ENCODE measurements around the gene MRPL22. TPM values are rescaled to one million over a fixed set of nuclear protein-coding genes. Genes with fewer than 3 reads are reported as not detected.
"Not testable (repeated sequence)": the region's sequence is repeated elsewhere in the genome, so short reads cannot be mapped to it uniquely, and the experiment has no call there.

Gene MRPL22
- 37.3 TPM for total RNA-seq

DNA sequence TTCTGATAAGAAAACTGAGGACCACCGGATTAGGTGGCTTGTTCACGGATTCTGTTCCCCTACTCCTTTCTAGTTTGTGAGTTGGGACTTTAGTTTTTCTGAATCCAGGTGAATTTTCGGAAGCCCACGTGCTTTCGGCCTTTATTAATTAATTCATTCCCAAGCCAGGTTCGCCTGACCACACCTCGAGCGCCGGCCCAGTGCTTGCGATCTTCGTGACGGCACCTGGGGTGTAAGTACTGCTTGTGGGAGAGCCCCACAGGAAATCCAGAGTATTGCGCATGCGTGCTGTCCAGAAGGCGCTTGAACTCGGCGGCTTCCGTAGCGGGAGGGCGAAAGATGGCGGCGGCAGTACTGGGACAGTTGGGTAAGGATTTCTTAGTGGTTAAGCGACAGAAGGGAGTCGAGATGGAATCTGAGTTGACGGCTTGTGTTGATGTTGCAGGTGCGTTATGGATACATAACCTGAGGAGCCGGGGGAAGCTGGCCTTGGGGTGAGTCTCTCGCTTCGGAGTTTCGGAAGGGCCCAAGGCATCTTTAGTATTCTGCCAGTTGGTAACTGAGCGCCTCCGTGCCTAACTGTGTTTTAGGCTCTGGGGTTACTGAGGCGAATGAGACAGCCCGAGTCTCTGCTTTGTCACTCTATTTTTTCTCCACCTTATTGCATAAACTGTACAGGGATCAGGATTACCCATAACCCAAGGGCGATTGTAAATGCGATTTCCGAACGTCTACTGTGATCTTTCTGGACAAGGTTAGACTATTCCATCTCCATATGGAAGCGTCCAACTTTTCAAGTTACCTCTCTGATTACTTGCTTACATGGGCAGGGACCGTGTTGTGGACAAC lies at the start of gene MRPL22:
Gene MRPL22, plus strand, starts transcription at position 302 of the 849 bp plus-strand sequence. Its CDS starts 38 bp downstream, at position 340.
- intact Hi-C loops (cut with DNase I) = no loop called here

DNA sequence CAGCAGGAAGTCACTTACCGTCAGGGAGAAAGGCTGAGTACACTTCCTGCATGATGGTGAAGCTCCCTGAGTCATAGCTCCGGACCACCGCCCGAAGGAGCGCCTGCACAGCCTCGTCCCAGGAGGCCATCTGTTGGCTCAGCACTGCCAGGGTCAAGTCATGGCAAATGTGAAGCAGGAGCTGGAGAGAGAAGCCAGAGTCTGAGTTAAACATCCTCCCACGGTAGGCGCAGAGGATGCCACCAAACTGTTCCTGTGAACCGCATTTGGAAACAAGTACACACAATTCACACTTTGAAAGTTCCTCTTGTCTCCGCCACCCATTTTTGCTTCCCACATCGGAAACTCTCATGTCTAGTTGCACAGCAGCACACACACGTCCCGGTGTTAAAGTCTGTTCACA lies 48.5 kb upstream of the MRPL22 start:
- ATAC-seq = no peak
- no peak for DNase-seq (ENCODE audit: low spot score)
- intact Hi-C loops (cut with DNase I) = no loop called here

More for the DNA sequence above, at the start of gene MRPL22:
- ATAC-seq = peak; percentile 80
- peak; percentile 96 for DNase-seq (ENCODE audit: low spot score)

DNA sequence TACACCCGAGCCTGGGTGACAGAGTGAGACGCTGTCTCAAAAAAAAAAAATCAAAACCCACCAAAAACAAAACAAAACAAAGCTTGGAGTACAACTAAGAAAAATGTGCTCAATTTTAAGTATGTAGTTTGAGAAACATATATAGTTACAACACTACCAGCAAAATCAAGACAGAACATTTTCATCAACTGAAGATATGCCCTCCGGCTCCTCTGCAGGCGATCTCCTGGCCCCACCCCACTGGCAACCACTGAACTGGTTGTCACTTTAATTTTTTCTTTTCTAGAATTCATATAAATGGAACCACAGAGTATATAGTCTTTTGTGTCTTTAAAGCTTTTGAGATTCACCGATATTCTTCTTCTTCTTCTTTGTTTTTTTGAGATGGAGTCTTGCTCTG lies 47.5 kb upstream of the MRPL22 start:
- DNase-seq (ENCODE audit: low spot score) (no peak), ATAC-seq (no peak)
- intact Hi-C loops (cut with DNase I) = no loop called here

DNA sequence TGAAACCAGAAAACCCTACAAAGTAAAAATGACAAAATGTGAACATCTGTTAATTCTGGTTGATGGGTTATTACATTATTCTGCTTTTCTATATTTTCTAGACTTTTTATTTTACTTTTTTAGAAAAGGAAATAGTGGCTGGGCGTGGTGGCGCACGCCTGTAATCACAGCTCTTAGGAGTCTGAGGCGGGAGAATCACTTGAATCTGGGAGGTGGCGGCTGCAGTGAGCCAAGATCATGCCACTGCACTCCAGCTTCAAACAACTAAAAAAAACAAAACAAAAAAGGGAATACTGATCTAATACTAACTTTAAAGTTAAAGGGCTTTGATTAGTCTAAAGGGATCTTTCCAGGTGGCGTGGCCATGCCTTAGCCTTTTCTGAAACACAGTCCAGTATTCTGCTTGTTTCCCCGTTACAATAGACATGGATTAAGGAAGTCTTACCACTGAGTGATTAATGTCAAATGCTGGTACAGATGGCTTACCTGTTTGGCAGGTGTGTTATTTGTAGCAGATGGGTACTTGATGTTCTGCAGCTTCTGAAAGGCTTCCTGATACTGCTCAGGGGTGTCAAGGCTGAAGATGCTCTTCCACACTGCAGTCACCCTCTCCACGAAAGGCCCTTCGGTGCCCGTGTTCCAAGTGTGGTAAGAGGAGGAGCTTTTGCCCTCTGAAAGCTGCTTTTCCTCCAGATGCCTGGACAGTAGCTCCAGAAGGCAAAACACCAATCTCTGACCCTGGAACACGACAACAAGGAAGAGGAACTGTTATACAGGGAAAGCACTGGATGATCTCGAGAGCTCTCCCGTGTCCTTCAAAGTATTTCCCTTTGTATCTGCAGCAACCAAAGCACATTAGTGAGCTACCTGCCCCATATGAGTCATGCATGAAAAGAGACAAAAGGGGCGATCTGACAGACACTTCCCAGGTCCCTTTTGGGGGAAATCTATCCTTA lies 45.0 kb upstream of the MRPL22 start:
- ATAC-seq (no peak), DNase-seq (ENCODE audit: low spot score) (no peak)
- intact Hi-C loops (cut with DNase I) = no loop called here

DNA sequence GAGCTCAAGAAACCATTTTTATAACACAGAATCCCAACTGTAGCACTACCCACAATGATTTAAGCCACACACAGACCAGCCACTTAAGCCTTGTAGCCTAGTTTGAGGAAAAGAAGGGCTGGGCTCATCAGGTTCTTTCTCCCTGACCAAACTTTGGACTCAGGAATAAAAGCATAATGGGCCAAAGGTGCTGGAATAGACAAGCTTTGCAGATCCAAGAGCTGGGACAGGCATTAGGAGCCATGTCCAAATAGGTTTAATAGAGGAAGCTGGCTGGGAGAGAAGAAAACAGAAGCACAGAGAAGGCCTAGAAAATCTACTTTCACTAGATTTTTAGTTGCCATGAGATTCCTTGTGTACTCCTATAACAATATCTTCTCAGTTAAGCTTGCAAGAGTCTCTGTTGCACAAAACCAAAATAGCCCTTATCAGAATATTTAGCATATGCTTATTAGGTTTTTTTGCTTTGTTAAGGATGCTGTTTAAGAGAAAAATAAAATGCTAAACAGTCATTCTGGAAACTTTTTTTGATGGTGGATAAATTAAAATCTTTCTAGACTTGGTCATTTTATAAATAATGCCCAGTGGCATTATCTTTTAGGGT lies 44.2 kb upstream of the MRPL22 start:
- intact Hi-C loops (cut with DNase I) = no loop called here
- no peak for ATAC-seq
- DNase-seq (ENCODE audit: low spot score) = no peak

DNA sequence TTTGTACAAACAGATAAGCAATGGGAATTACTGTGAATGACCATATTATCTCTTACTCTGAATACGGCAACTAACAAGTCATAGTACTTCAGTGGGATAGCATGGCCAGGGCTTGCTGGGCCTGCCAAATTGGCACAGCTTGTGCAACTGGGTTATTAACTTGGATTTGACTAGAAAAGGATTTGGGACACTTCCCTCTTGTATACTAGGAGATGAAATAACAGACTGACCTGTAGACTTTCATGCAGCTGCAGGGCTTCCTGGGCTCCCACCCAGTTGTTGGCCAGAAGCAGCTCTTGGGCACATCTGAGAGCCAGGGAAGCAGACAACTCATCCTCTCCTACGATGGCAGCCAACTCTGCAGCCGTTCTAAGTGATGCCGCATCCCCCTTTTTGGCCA lies 42.7 kb upstream of the MRPL22 start:
- ATAC-seq (peak; percentile 33), DNase-seq (ENCODE audit: low spot score) (no peak)
- intact Hi-C loops (cut with DNase I) = no loop called here

DNA sequence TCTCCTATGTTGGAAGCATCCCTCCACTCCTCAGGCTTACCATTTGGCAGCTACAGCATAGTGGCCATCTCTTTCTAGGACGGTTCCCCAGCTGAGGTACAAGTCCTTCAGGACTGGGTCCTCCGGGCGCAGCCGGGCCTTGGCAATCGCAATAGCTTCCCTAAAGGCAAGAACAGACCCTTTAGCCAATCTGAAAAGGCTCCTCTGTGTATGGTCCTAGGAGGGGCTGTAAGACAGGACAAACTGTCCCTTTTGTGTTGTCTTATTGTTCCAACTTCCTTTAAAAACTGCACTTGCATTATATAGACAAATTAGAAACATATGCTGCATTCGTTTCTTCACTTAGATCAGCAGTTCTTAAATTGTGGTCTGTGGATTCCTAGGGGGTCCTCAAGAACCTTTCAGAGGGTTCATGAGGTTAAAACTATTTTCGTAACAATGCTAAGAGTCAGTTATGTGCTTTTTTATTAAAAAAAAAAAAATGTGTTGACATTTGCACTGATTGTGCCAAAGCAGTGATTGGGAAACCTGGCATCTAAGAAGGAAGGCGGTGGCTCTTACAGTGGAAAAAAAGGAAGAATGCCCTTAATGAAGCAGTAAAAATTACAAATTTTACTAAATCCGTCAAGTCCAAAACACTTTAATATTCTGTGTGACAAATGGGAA lies 41.6 kb upstream of the MRPL22 start:
- no peak for DNase-seq (ENCODE audit: low spot score)

DNA sequence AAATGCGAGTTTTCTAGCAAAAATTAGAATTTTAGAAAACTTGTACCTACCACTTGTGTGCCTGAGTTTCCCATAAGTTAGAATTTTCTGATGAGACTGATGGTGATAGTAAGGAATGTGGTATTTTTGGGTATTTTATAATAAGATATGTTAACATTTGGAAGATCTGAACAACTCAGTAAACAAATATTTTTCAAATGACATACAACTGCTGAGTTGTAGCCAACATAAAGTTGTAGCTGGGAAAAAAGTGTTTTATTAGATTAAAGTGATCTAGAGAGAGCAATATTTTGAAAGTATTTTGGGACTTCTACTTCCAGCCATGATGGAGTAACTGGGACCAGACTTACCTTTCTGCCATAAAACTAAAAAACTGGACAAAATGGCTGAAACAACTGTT lies 40.8 kb upstream of the MRPL22 start:
- DNase-seq (ENCODE audit: low spot score) (no peak), ATAC-seq (peak; percentile 49)
- intact Hi-C loops (cut with DNase I) = no loop called here

More for the DNA sequence above, 41.6 kb upstream of the MRPL22 start:
- peak; percentile 77 for ATAC-seq
- intact Hi-C loops (cut with DNase I) = no loop called here

DNA sequence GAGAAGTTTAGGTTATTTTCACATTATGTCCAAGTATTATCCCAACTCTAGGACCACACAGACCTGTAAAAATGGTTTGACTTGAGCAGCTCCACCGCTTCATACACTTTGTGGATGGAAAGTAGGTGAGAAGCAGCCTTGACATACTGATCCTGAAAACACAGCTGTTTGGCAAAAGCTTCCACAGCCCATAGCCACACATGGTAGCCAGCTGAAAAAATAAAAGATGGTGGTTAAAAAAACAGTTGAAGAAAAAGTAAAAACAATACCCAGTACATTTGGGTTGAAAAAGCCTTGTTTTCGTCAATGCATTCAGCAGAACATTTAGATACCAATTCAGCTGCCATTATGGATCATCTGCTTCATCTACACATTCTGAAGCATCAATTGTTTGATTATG lies 39.6 kb upstream of the MRPL22 start:
- intact Hi-C loops (cut with DNase I) = no loop called here
- ATAC-seq (peak; percentile 56), DNase-seq (ENCODE audit: low spot score) (no peak)

DNA sequence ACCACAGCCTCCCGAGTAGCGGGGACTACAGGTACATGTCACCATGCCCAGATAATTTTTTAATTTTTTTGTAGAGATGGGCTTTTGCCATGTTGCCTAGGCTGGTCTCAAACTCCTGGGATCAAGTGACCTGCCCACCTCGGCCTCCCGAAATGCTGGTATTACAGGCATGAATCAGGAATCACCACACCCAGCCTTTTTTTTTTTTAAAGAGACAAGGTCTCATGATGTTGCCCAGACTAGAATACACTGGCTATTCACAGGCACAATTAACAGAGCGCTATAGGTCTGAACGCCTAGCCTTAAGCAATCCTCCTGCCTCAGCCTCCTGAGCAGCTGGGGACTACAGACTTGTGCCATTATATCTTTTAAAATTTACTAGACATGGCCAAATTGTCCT lies 39.0 kb upstream of the MRPL22 start:
- ATAC-seq = no peak
- intact Hi-C loops (cut with DNase I) = no loop called here
- no peak for DNase-seq (ENCODE audit: low spot score)

DNA sequence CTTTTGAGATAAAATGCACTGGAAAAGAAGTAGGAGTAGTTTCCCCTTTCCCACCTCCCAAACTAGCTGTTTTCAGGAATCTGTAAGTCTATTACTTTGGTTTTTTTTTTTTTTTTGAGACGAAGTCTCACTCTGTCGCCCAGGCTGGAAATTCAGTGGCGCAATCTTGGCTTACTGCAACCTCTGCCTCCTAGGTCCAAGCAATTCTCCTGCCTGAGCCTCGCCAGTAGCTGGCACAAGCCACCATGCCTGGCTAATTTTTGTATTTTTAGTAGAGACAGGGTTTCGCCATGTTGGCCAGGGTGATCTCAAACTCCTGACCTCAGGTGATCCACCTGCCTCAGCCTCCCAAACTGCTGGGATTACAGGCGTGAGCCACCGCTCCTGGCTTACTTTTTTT lies 35.3 kb upstream of the MRPL22 start:
- DNase-seq (ENCODE audit: low spot score); ATAC-seq; intact Hi-C loops (cut with DNase I): not testable (repeated sequence)

DNA sequence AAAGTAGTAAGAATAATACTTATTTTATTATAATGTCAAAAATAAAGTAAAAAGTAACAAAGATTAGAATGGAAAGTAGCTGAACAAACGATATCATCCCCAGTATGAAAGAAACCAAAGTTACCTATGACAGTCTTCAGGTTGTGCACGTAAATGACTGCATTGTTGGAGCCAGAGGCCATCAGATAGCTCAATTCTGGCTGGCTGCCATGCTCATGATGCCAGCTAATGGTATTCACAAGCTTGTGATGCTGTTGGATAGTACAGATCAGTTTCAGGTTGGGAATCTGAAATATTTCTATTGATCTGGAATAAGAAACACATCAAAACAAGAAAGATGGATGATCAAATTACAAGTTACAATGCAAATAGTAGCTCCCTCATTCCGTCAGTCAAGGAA lies 24.0 kb upstream of the MRPL22 start:
- no peak for ATAC-seq
- DNase-seq (ENCODE audit: low spot score) = no peak
- intact Hi-C loops (cut with DNase I) = no loop called here

DNA sequence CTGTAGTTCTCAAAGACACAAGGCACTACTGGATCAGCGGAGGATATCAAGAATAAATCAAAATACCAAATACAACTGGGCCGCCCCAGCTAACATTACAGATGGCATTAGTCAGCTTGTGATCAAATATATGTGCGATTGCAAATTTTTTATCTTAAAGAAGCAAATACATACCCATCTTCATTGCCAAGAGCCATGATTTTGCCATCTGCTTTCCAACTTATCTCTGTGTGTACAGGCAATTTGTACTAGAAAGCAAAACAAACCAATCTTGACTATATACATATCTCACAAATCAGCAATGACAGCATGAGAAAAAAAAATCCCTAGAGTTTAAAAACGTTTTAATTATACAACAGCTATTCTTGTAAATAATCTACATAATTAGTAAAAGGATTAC lies 23.1 kb upstream of the MRPL22 start:
- DNase-seq (ENCODE audit: low spot score) (no peak), ATAC-seq (no peak)
- intact Hi-C loops (cut with DNase I) = no loop called here

DNA sequence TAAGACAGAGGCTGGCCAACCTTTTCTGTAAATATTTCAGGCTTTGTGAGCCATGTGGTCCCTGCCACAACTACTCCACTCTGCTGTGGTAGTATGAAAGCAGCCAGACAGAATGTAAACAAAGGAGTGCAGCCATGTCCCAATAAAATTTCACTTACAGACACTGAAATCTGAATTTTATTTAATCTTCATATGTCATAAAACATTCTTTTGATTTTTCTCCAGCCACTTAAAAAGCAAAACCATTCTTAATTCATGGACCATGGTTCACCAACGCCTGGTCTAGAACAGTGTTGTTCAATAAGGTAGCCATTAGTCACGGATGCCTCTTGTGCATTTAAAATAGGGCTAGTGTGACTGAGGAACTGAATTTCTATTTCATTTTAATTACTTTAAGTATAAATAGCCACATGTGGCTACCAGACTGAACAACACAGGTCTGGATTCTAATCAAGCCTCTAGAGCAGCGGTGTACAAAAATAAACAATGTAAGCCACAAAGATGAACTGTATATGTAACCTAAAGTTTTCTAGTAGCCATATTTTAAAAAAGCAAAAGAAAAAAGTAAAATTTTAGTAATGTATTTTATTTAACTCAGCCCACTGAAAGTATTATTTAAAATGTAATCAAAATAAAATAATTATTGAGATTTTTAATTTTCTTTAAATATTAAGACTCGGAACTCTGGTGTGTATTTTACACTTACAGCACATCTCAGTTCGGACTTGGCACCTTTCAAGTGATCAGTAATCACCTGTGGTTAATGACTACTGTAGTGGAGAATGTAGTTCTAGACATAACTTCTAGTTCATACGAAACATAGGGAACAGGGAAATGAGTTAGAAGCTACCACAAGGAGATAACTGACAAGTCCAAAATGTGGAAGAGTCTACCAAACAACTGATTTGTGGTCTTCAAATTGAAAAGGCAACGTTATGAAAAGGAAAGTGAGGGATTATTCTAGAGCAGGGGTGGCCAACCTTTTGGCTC lies 17.1 kb upstream of the MRPL22 start:
- DNase-seq (ENCODE audit: low spot score) (no peak), ATAC-seq (no peak)
- intact Hi-C loops (cut with DNase I) = no loop called here

DNA sequence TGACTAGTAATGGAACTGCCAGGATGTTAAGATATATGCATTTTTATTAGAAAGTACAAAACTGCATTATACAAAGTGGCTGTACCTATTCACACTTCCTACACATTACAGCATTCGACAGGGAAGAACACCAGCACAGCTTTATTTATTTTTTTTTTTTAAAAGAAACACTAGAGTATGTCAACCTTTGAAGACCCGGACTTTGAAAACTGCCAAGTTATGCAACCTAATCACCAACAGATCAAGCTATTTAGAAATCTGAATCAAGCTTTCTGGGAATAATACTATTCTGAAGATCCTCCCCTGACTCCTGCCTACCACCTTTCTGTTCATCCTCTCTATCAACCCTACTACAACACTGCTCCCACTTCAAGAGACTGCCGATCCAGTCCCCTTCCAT lies 7.3 kb upstream of the MRPL22 start:
- no peak for ATAC-seq

DNA sequence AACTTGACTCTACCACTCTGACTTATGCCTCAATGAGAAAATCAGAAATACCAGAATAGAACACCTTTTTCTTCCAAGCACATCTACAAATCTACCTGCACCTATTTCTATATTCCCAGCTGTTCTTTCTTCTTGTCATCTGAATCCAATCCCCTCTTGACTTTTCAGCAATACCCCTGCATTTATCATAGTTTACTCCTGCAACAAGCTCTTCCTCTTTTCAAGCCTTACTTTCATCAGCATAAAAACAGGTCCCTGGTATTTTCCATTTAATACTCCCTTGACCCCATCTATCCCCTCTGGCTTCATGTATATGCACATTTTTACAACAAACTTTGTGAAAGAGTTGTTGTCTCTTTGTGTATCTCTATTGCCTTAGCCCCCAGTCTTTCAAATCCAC lies 6.0 kb upstream of the MRPL22 start:
- ATAC-seq (no peak), DNase-seq (ENCODE audit: low spot score) (no peak)
- intact Hi-C loops (cut with DNase I) = no loop called here

More for the DNA sequence above, 7.3 kb upstream of the MRPL22 start:
- intact Hi-C loops (cut with DNase I) = no loop called here
- DNase-seq (ENCODE audit: low spot score) = no peak

DNA sequence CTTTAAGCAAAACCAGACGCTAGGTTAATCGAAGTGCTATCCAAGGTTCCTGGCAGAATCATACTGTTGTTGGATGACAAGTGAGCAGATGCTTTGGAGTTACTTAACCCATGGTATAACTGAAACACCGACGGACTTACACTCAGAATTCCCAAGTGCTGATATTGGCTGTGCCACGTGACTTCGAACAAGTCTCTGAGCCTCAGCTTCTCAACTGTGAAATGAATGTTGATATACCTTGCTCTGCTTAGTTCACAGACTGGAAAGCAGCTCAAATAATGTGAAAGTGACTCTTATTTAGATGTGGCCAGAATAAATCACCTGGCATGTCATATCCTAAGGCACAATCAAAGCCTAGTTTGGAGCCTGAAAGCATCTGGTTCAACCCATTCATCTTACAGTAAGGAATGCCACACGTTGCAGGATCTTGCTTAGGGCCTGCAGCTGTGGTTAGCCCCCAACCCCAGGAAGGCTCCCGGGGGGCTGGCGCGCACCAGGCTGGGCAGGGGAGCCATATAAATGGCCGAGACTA lies 3.6 kb upstream of the MRPL22 start:
- DNase-seq (ENCODE audit: low spot score) (no peak), ATAC-seq (no peak)
- intact Hi-C loops (cut with DNase I) = no loop called here

Data from sciatic nerve (tissue), 2 donors.